Trophoblast cell (in vitro differentiated cells and primary cell): ENCODE data around the gene KANTR.
A peak's percentile ranks its signal among the peaks of the same experiment; 100 is the strongest.

Source experiments
- DNase-seq, 2 donors: peaks; one replicate each; pipeline ENCODE4 v3.0.0-alpha.2; 2016
- H2AFZ ChIP-seq: 2 replicates; pipeline ENCODE4 v1.6.1; 2013; ENCODE audit warnings: low read length, moderate library complexity, mild to moderate bottlenecking; ENCODE audit not compliant: insufficient read depth, poor library complexity
- H2AK5ac ChIP-seq: 2 replicates; pipeline ENCODE4 v1.6.1; 2013; ENCODE audit warnings: mild to moderate bottlenecking, low read length
- H2BK120ac ChIP-seq: 2 replicates; pipeline ENCODE4 v1.6.1; 2013; ENCODE audit warnings: low read length, mild to moderate bottlenecking, moderate library complexity; ENCODE audit not compliant: insufficient read depth, poor library complexity
- H2BK12ac ChIP-seq: 2 replicates; pipeline ENCODE4 v1.6.1; 2013; ENCODE audit warnings: mild to moderate bottlenecking, low read length, moderate library complexity
- H2BK5ac ChIP-seq: 2 replicates; pipeline ENCODE4 v1.6.1; 2013; ENCODE audit warnings: low read length, low read depth, moderate library complexity, mild to moderate bottlenecking; ENCODE audit not compliant: poor library complexity
- H3K14ac ChIP-seq: 2 replicates; pipeline ENCODE4 v1.6.1; 2013; ENCODE audit warnings: mild to moderate bottlenecking, low read length
- H3K18ac ChIP-seq: 2 replicates; pipeline ENCODE4 v1.6.1; 2013; ENCODE audit warnings: mild to moderate bottlenecking, low read length
- H3K23ac ChIP-seq: 2 replicates; pipeline ENCODE4 v1.6.1; 2013; ENCODE audit warnings: low read length
- H3K27ac ChIP-seq: 2 replicates; pipeline ENCODE4 v1.5.1; 2013; ENCODE audit warnings: low read depth, mild to moderate bottlenecking, inconsistent platforms, low read length, moderate library complexity
- H3K27me3 ChIP-seq: 2 replicates; pipeline ENCODE4 v1.6.1; 2013; ENCODE audit warnings: inconsistent platforms, mild to moderate bottlenecking, low read length, moderate library complexity; ENCODE audit not compliant: insufficient read depth
- H3K36me3 ChIP-seq, 2 experiments: 1 replicate in 1 of 2; 2 replicates in 1 of 2; pipeline ENCODE4 v1.6.1; 2013; ENCODE audit warnings: low read length in 2 of 2, mild to moderate bottlenecking in 2 of 2, moderate library complexity in 1 of 2; ENCODE audit not compliant: insufficient read depth in 2 of 2, control insufficient read depth in 1 of 2
- H3K4ac ChIP-seq: 2 replicates; pipeline ENCODE4 v1.6.1; 2013; ENCODE audit warnings: low read depth, mild to moderate bottlenecking, low read length, moderate library complexity
- H3K4me1 ChIP-seq, 2 experiments: 1 replicate in 1 of 2; 2 replicates in 1 of 2; pipeline ENCODE4 v1.6.1; 2013; ENCODE audit warnings: low read length in 2 of 2, mild to moderate bottlenecking in 2 of 2, moderate library complexity in 1 of 2; ENCODE audit not compliant: insufficient read depth in 2 of 2, control insufficient read depth in 1 of 2
- H3K4me2 ChIP-seq: 2 replicates; pipeline ENCODE4 v1.6.1; 2013; ENCODE audit warnings: inconsistent platforms, mild to moderate bottlenecking, low read length, moderate library complexity
- H3K4me3 ChIP-seq: 2 replicates; pipeline ENCODE4 v1.5.1; 2013; ENCODE audit warnings: mild to moderate bottlenecking, low read depth, low read length, inconsistent platforms
- H3K79me1 ChIP-seq: one replicate; pipeline ENCODE4 v1.6.1; 2013; ENCODE audit warnings: low read length
- H3K79me2 ChIP-seq: 2 replicates; pipeline ENCODE4 v1.6.1; 2013; ENCODE audit warnings: low read length, mild to moderate bottlenecking; ENCODE audit not compliant: control insufficient read depth, insufficient read depth, poor library complexity
- H3K9ac ChIP-seq: 2 replicates; pipeline ENCODE4 v1.6.1; 2013; ENCODE audit warnings: mild to moderate bottlenecking, low read length
- H3K9me3 ChIP-seq: 2 replicates; pipeline ENCODE4 v1.6.1; 2013; ENCODE audit warnings: low read depth, mild to moderate bottlenecking, control low read depth, inconsistent platforms, low read length; ENCODE audit not compliant: insufficient read depth
- H4K12ac ChIP-seq: 2 replicates; pipeline ENCODE4 v1.6.1; 2013; ENCODE audit warnings: low read depth, mild to moderate bottlenecking, low read length, moderate library complexity
- H4K8ac ChIP-seq: 2 replicates; pipeline ENCODE4 v1.6.1; 2013; ENCODE audit warnings: low read depth, mild to moderate bottlenecking, low read length, moderate library complexity
- H4K91ac ChIP-seq: one replicate; pipeline ENCODE4 v1.6.1; 2013; ENCODE audit warnings: low read depth, mild to moderate bottlenecking, low read length, moderate library complexity
- WGBS: extraction: QIAGEN DNeasy Blood & Tissue Kit; methylation state at CpG from one replicate; pipeline ENCODE4 v1.1.7; 2013; ENCODE audit warnings: missing lambda C conversion rate; ENCODE audit not compliant: insufficient read length, insufficient coverage; ENCODE audit errors: extremely low coverage; 5-methylcytosine and 5-hydroxymethylcytosine counted together

The KANTR gene

DNA sequence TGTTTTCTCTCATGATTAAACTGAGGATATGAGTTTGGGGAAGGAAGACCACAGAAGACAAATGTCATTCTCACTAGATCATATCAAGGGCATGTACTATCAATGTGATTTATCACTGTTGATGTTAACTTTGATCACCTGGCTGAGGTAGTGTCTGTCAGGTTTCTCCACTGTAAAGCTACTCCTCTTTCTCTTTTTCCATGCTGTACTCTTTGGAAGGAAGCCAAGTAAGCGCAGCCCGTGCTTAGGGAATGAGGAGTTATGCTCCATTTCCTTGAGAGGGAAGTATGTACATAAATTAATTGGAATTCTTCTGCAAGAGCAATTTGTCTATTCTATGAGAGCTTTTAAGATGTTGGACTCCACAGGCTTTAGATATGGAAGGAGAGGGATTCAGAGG, 4.0 kb upstream of the KANTR start:
- no peak overlapping the region for H4K12ac ChIP-seq
- H3K79me2 ChIP-seq = no peaks in the 10 kb centered on the region
- no peak overlapping the region for H3K4ac ChIP-seq
- no peak overlapping the region for H4K91ac ChIP-seq
- H2AFZ ChIP-seq = no peak overlapping the region
- DNase-seq = no peak
- H2BK120ac ChIP-seq = no peak overlapping the region
- H3K4me2 ChIP-seq = no peak overlapping the region
- no peak overlapping the region for H3K27ac ChIP-seq
- H2BK5ac ChIP-seq = no peak overlapping the region
- no peaks in the 10 kb centered on the region for H3K4me1 ChIP-seq
- H3K27me3 ChIP-seq = no peaks in the 10 kb centered on the region
- no peak overlapping the region for H2BK12ac ChIP-seq
- no peak overlapping the region for H3K23ac ChIP-seq
- no peak overlapping the region for H3K18ac ChIP-seq
- H3K36me3 ChIP-seq = peaks cover 9 to 21% of the 10 kb centered on the region in 2 experiments
- H3K79me1 ChIP-seq = peaks cover 7% of the 10 kb centered on the region
- WGBS = no CpG with 5 or more reads among the region's 2 CpGs
- H3K4me3 ChIP-seq = no peak overlapping the region
- no peak overlapping the region for H4K8ac ChIP-seq
- H3K9ac ChIP-seq = no peak overlapping the region
- H2AK5ac ChIP-seq = no peak overlapping the region
- H3K9me3 ChIP-seq = no peaks in the 10 kb centered on the region
- no peak overlapping the region for H3K14ac ChIP-seq

DNA sequence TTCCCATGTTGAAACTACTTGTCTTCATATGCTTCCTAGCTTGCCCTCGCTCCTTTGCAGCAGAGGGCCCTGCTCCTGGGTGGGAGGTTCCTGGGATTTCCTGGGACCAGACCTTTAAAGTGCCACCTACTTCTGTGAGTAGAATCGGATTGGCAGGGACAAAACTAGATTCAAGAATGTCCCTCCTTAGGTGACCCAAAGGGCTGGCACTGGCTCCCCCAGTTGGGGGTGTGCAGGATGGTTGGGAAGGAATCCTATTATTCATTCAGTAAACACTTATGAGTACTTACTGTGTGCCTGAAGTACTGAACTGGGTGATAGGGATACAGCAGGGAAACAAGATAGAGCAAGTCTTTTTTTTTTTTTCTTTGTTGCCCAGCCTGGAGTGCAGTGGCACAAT, 2.6 kb upstream of the KANTR start:
- no peak overlapping the region for H2BK120ac ChIP-seq
- H3K23ac ChIP-seq = no peak overlapping the region
- no peak overlapping the region for H2AK5ac ChIP-seq
- H3K4me3 ChIP-seq = no peak overlapping the region
- H3K36me3 ChIP-seq = peaks cover 3 to 10% of the 10 kb centered on the region in 2 experiments
- H3K79me1 ChIP-seq = peaks cover 7% of the 10 kb centered on the region
- DNase-seq = no peak
- no peaks in the 10 kb centered on the region for H3K79me2 ChIP-seq
- no peak overlapping the region for H3K18ac ChIP-seq
- no peak overlapping the region for H2BK12ac ChIP-seq
- no peaks in the 10 kb centered on the region for H3K27me3 ChIP-seq
- no peak overlapping the region for H3K4ac ChIP-seq
- no CpG with 5 or more reads among the region's 2 CpGs for WGBS
- H2AFZ ChIP-seq = no peak overlapping the region
- H3K9ac ChIP-seq = no peak overlapping the region
- no peak overlapping the region for H4K91ac ChIP-seq
- H2BK5ac ChIP-seq = no peak overlapping the region
- no peaks in the 10 kb centered on the region for H3K9me3 ChIP-seq
- no peak overlapping the region for H3K4me2 ChIP-seq
- H4K12ac ChIP-seq = no peak overlapping the region
- H3K14ac ChIP-seq = no peak overlapping the region
- no peaks in the 10 kb centered on the region for H3K4me1 ChIP-seq
- no peak overlapping the region for H3K27ac ChIP-seq
- H4K8ac ChIP-seq = no peak overlapping the region

DNA sequence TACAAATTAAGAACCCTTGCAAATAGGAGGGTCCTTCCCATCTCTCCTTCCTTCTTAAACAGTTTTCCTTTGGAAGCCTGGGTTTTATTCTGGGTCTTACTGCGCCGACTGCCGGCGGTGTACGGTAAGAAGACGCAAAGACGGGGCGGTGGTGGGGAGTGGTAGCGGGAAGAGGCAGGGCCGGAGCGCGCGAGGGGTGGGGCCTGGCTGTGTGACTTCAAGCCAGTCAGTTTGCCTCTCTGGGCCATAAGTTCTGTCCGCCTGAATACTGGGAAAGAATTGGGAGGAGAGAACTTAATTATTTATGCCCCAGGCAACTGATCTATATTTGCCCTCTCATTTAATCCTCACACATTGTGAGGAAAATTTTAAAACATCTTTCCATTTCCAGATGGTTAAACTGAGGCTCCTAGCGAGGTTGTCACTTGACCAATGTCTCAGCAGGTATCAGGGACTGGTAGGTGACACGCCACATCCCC, 726 bp upstream of the KANTR start:
- peak overlapping the region; percentile 93 for H4K8ac ChIP-seq
- H3K9me3 ChIP-seq = no peaks in the 10 kb centered on the region
- H4K12ac ChIP-seq = peak overlapping the region; percentile 26
- H3K4me3 ChIP-seq = no peak overlapping the region
- peak overlapping the region; percentile 15 for H2BK5ac ChIP-seq
- no peak overlapping the region for H2BK12ac ChIP-seq
- no peak overlapping the region for H2AK5ac ChIP-seq
- peak overlapping the region; percentile 52 for H2AFZ ChIP-seq
- H3K79me1 ChIP-seq = peaks cover 7% of the 10 kb centered on the region
- H3K79me2 ChIP-seq = no peaks in the 10 kb centered on the region
- H3K9ac ChIP-seq = no peak overlapping the region
- H3K14ac ChIP-seq = no peak overlapping the region
- peak overlapping the region; percentile 49 for H2BK120ac ChIP-seq
- H3K27me3 ChIP-seq = no peaks in the 10 kb centered on the region
- no peak overlapping the region for H3K4ac ChIP-seq
- WGBS = no CpG with 5 or more reads among the region's 16 CpGs
- no peak overlapping the region for H3K23ac ChIP-seq
- no peak overlapping the region for H3K18ac ChIP-seq
- peak; percentile 71 to 78 for DNase-seq
- H3K36me3 ChIP-seq = no peaks in the 10 kb centered on the region
- peak overlapping the region; percentile 57 for H3K27ac ChIP-seq
- peak overlapping the region; percentile 83 for H3K4me2 ChIP-seq
- peak overlapping the region; percentile 64 for H4K91ac ChIP-seq
- H3K4me1 ChIP-seq = no peaks in the 10 kb centered on the region

DNA sequence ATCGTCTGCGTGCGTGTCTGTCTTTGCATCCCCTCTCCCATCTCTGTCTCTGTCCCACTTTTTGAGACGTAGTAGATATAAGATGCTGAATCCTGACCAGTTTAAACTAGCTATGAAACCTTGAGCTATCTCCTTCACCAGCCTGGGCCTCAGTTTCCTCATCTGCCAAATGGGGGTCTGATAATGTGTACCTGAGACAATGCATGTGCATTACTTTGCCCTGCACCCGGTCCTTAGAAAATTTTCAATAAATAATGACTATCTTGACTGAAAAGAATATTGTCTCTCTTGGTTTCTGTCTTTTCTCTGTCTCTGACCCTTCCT, 602 bp downstream of the KANTR start:
- Histone ChIP-seq H3K4me1 (no peaks in the 10 kb centered on the region), H2AFZ (peak overlapping the region; percentile 5), H2BK120ac (peak overlapping the region; percentile 27), H3K27me3 (no peaks in the 10 kb centered on the region), H3K27ac (peak overlapping the region; percentile 68), H3K4ac (no peak overlapping the region), H4K12ac (peak overlapping the region; percentile 84), H4K91ac (no peak overlapping the region), H2BK12ac (no peak overlapping the region), H3K36me3 (no peaks in the 10 kb centered on the region), H3K9me3 (no peaks in the 10 kb centered on the region), H2AK5ac (no peak overlapping the region), H2BK5ac (no peak overlapping the region), H3K4me3 (peak overlapping the region; percentile 86), H3K9ac (no peak overlapping the region), H3K18ac (peak overlapping the region; percentile 52), H3K14ac (peak overlapping the region; percentile 62), H3K79me1 (peaks cover 5% of the 10 kb centered on the region), H3K4me2 (peak overlapping the region; percentile 56), H4K8ac (peak overlapping the region; percentile 62), H3K79me2 (no peaks in the 10 kb centered on the region), H3K23ac (no peak overlapping the region)
- no peak for DNase-seq
- no CpG with 5 or more reads among the region's 5 CpGs for WGBS
